Right lobe of liver (tissue), 6 donors: ENCODE data around the gene SP1. TPM values are rescaled to one million over a fixed set of nuclear protein-coding genes. Genes with fewer than 3 reads are reported as not detected.
"Not testable (repeated sequence)": the region's sequence is repeated elsewhere in the genome, so short reads cannot be mapped to it uniquely, and the experiment has no call there.

Experiments used
- ATAC-seq, 4 donors: fragments of 200-7000 bp; cut with Tn5 transposase; one replicate each; pipeline ENCODE4 v1.9.1; 2020; ENCODE audit warnings: mild to moderate bottlenecking in 4 of 4, moderate library complexity in 4 of 4
- DNase-seq, 3 donors: peaks; one replicate each; pipeline ENCODE4 v3.0.0-alpha.2; 2020
- H3K27ac ChIP-seq, 3 donors: fragments of 200-600 bp; one replicate each; pipeline ENCODE4 v1.8.0; 2022
- H3K27me3 ChIP-seq, 2 donors: fragments of 200-600 bp; one replicate each; pipeline ENCODE4 v1.8.0; 2022
- H3K36me3 ChIP-seq, 4 donors: fragments of 200-600 bp; sonication (generic) in 1 of 4; one replicate each; pipeline versions ENCODE4 v1.5.1 to v1.8.0; 2017 to 2022; ENCODE audit warnings: control low read depth in 1 of 4
- H3K4me1 ChIP-seq, 4 donors: fragments of 200-600 bp; sonication (generic) in 1 of 4; one replicate each; pipeline versions ENCODE4 v1.5.1 to v1.8.0; 2017 to 2022; ENCODE audit warnings: control low read depth in 1 of 4
- H3K4me3 ChIP-seq, 3 donors: fragments of 200-600 bp; one replicate each; pipeline ENCODE4 v1.8.0; 2022
- H3K9me3 ChIP-seq, 4 donors: fragments of 200-600 bp; sonication (generic) in 1 of 4; one replicate each; pipeline versions ENCODE4 v1.5.1 to v1.8.0; 2017 to 2022; ENCODE audit warnings: control low read depth in 1 of 4
- POLR2A ChIP-seq: fragments of 450-650 bp; IDR thresholded peaks from one replicate; pipeline ENCODE4 v1.6.1; 2017; ENCODE audit warnings: antibody characterized with exemption, mild to moderate bottlenecking
- WGBS: methylation state at CpG from one replicate; pipeline ENCODE4 v1.1.6; 2018; ENCODE audit warnings: low coverage, low lambda C conversion rate; ENCODE audit not compliant: insufficient coverage; ENCODE audit errors: missing lambda C conversion rate; 5-methylcytosine and 5-hydroxymethylcytosine counted together
- intact Hi-C, 2 donors: fragments of 100-400 bp; cut with DNase I; formaldehyde crosslinking; loops; one replicate each; pipeline versions ENCODE4 v1.11.2 to v1.14.1; 2022
- total RNA-seq, 6 experiments: library from RNA; depleted of rRNA in 2 of 6; stranded (reverse); fragments of >200 nt in 2 of 6; fragmentation: NEBNext Ultra II Directional in 3 of 6; extraction: Animal tissue kit (Norgen Biotek cat#: 25700) in 3 of 6; gene quantifications; one replicate each; pipeline versions ENCODE4 v1.1.0 to v1.2.4, GENCODE V29; 2016 to 2023
- TF ChIP-seq, protein P1 (sequence below), 4 donors: fragments of 200-600 bp in 3 of 4; fragments of 450-650 bp in 1 of 4; IDR thresholded peaks; one replicate each; pipeline versions ENCODE4 v1.5.1 to v1.8.0; 2016 to 2022; ENCODE audit warnings: antibody characterized with exemption in 4 of 4, mild to moderate bottlenecking in 2 of 4
- donor health status: DM: no; HTN: yes; CAD: no.
- donor health status: DM: no; HTN: no; CAD: no.
- donor health status: DM: no; HTN: no; CAD: no.
- donor health status: DM: no; HTN: yes; CAD: no.
- donor health status: DM: no; HTN: yes; CAD: no.

The SP1 gene
- total RNA-seq, 6 experiments from 2014 or later, result 20.3 to 29.2 (median 23.9) TPM

- no peak for TF ChIP-seq POLR2A
- TF ChIP-seq, protein P1, sequence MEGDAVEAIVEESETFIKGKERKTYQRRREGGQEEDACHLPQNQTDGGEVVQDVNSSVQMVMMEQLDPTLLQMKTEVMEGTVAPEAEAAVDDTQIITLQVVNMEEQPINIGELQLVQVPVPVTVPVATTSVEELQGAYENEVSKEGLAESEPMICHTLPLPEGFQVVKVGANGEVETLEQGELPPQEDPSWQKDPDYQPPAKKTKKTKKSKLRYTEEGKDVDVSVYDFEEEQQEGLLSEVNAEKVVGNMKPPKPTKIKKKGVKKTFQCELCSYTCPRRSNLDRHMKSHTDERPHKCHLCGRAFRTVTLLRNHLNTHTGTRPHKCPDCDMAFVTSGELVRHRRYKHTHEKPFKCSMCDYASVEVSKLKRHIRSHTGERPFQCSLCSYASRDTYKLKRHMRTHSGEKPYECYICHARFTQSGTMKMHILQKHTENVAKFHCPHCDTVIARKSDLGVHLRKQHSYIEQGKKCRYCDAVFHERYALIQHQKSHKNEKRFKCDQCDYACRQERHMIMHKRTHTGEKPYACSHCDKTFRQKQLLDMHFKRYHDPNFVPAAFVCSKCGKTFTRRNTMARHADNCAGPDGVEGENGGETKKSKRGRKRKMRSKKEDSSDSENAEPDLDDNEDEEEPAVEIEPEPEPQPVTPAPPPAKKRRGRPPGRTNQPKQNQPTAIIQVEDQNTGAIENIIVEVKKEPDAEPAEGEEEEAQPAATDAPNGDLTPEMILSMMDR (IDR thresholded peaks at IDR 0.05), result no peak
- Histone ChIP-seq H3K9me3 (no peaks in the 10 kb centered on the region), H3K36me3 (no peaks in the 10 kb centered on the region), H3K4me3 (no peak overlapping the region), H3K4me1 (peaks cover 0 to 5% (median 1%) of the 10 kb centered on the region in 4 donors), H3K27me3 (no peaks in the 10 kb centered on the region), H3K27ac (no peak overlapping the region)
- ATAC-seq (no peak), DNase-seq (no peak)
- 83% methylated on average over 1 of the region's 2 CpGs for WGBS
- intact Hi-C loops, result loop anchor here (2.0 to 5.0 kb wide), 2 partner anchors 62 to 67 kb away; no protein-coding TSS in a partner anchor
Measured at GRCh38 chr12:53419756-53420155, 39.8 kb downstream of the SP1 start.

DNA sequence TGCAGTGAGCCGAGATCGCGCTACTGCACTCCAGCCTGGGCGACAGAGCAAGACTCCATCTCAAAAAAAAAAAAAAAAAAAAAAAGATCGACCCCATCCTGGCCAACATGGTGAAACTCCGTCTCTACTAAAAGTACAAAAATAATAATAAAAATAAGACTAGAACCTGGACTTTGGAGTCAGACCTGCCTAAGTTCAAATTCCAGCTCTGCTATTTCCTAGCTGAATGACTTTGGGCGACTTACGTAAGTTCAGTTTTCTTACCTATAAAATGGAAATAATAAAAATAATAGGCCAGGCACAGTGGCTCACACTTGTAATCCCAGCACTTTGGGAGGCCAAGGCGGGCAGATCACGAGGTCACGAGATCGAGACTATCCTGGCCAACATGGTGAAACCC lies 42.3 kb downstream of the SP1 start:
- intact Hi-C loops, result loop anchor here in 1 of 2 donors (5.0 kb wide), 1 partner anchor 65 kb away; no protein-coding TSS in a partner anchor
- WGBS, result 71% methylated on average over 6 of the region's 12 CpGs
- not testable (repeated sequence) for H3K27ac ChIP-seq, H3K4me1 ChIP-seq, H3K36me3 ChIP-seq, ATAC-seq, H3K4me3 ChIP-seq, H3K27me3 ChIP-seq, H3K9me3 ChIP-seq, DNase-seq

GRCh38 chr12:53423597-53423996 lies 43.6 kb downstream of the SP1 start, which contains the start of gene AMHR2:
AMHR2 (plus strand) TSS chr12:53423855; CDS start chr12:53423935, 80 bp downstream.
- Histone ChIP-seq H3K9me3 (no peaks in the 10 kb centered on the region), H3K27me3 (no peaks in the 10 kb centered on the region), H3K4me1 (peaks cover 0 to 2% (median 0%) of the 10 kb centered on the region in 4 donors), H3K4me3 (no peak within 1 kb of the TSS), H3K36me3 (no peaks in the 10 kb centered on the region), H3K27ac (no peak within 1 kb of the TSS)
- TF ChIP-seq, protein P1 (IDR thresholded peaks at IDR 0.05), result no peak
- no peak for TF ChIP-seq POLR2A
- intact Hi-C loops, result loop anchor here in 1 of 2 donors (5.0 kb wide), 1 partner anchor 66 kb away; no protein-coding TSS in a partner anchor
- 83% methylated on average over 1 of the region's 1 CpG for WGBS
- no peak for ATAC-seq
- no peak for DNase-seq

DNA sequence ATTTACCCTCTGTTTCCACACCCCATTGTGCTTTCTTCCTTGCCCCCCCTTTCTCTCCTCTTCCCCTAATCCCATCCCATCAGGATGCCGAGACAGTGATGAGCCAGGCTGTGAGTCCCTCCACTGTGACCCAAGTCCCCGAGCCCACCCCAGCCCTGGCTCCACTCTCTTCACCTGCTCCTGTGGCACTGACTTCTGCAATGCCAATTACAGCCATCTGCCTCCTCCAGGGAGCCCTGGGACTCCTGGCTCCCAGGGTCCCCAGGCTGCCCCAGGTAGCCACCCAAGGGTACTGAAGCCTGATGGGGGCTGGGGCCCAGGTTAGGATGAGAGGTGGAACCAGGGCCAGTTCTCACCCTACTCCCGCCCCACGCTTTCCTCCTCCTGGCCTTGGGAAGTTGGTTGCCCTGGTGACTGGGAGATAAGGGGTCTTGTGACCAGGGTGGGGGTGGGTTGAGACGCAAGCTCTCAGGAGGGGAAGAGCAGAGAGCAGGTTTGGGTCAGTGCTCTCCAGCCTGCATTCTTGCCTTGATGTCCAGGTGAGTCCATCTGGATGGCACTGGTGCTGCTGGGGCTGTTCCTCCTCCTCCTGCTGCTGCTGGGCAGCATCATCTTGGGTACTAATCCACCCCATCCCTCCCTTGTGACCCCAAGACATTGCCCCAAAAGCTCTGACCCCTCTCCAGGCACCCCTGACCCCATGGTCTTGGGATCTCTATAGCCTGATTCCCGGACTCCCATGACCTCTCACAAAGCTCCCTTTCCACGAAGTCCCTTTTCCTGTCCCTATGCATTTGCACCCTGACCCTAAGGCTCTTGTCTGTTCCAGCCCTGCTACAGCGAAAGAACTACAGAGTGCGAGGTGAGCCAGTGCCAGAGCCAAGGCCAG lies 44.9 kb downstream of the SP1 start:
- no peaks in the 10 kb centered on the region for H3K9me3 ChIP-seq
- H3K4me1 ChIP-seq, result peaks cover 0 to 2% (median 0%) of the 10 kb centered on the region in 4 donors
- intact Hi-C loops, result loop anchor here in 1 of 2 donors (5.0 kb wide), 2 partner anchors 68 to 78 kb away; no protein-coding TSS in a partner anchor
- H3K27me3 ChIP-seq, result no peaks in the 10 kb centered on the region
- TF ChIP-seq, protein P1 (IDR thresholded peaks at IDR 0.05), result no peak
- TF ChIP-seq POLR2A, result no peak
- peak; percentile 27 to 56 (median 43) for ATAC-seq
- no peak overlapping the region for H3K4me3 ChIP-seq
- WGBS, result 62% methylated on average over 6 of the region's 9 CpGs
- H3K27ac ChIP-seq, result peak overlapping the region in 1 of 3 donors; percentile 16
- DNase-seq, result no peak
- H3K36me3 ChIP-seq, result no peaks in the 10 kb centered on the region
